ENCODE results near the gene SMG6. TPM values are rescaled to one million over a fixed set of nuclear protein-coding genes. Genes with fewer than 3 reads are reported as not detected.

SMG6 gene
- total RNA-seq, 1 experiment from 2014 or later, result 25.6 TPM

DNA sequence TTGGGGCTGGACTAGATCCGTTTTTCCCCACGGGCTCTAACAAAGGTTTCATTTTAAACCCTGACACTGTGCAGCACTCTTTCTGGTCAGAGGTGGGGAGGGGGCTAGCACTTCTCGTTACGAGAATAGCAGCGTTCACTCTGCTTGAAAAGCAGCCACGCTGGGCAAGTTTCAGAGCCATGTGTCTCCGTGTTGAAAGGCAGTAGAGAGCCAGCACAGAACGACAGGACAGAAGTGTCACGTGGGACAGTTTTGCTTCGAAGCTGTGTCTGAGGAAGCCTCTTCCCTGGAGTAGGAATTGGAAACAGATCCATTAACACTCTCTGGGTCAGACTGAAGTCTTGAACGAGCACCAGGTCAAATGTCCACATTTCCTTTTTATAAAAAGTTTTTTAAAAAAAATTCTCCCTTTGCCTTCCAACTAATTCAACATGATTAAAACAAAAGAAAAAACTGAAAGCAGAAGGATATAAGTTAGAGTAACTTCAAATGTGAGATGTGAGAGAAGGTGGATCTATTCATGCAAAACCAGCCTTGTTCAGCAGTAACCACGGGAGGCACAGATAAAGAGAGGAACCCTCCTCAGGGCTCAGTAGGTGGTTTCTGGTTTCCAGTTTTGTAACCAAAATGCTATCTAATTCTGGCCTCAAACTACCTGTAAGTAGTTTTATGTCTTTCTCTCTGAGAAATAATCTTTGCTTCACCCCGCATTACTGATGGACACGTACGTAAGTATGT, 65.0 kb downstream of the SMG6 start:
- POLR2A ChIA-PET, result no interaction called here
- no peak for DNase-seq (ENCODE audit: low spot score)
- Mint-ChIP-seq H3K4me3 (no peak overlapping the region), H3K27ac (0 out of 2 replicates have a peak overlapping the region, but pooled peaks have one; percentile 52), H3K9me3 (no peaks in the 10 kb centered on the region), H3K4me1 (no peaks in the 10 kb centered on the region), H3K36me3 (peaks cover 9% of the 10 kb centered on the region), H3K27me3 (ENCODE audit: low read depth) (no peaks in the 10 kb centered on the region)
- TF ChIP-seq SMAD4 (CRISPR knock-in tag; IDR thresholded peaks at IDR 0.05), result no peak
- TF ChIP-seq TCF7 (CRISPR knock-in tag; IDR thresholded peaks at IDR 0.05; ENCODE audit: low read depth), result no peak
- TF ChIP-seq, protein P1, sequence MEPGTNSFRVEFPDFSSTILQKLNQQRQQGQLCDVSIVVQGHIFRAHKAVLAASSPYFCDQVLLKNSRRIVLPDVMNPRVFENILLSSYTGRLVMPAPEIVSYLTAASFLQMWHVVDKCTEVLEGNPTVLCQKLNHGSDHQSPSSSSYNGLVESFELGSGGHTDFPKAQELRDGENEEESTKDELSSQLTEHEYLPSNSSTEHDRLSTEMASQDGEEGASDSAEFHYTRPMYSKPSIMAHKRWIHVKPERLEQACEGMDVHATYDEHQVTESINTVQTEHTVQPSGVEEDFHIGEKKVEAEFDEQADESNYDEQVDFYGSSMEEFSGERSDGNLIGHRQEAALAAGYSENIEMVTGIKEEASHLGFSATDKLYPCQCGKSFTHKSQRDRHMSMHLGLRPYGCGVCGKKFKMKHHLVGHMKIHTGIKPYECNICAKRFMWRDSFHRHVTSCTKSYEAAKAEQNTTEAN (CRISPR knock-in tag; IDR thresholded peaks at IDR 0.05), result no peak
- TF ChIP-seq, protein P2, sequence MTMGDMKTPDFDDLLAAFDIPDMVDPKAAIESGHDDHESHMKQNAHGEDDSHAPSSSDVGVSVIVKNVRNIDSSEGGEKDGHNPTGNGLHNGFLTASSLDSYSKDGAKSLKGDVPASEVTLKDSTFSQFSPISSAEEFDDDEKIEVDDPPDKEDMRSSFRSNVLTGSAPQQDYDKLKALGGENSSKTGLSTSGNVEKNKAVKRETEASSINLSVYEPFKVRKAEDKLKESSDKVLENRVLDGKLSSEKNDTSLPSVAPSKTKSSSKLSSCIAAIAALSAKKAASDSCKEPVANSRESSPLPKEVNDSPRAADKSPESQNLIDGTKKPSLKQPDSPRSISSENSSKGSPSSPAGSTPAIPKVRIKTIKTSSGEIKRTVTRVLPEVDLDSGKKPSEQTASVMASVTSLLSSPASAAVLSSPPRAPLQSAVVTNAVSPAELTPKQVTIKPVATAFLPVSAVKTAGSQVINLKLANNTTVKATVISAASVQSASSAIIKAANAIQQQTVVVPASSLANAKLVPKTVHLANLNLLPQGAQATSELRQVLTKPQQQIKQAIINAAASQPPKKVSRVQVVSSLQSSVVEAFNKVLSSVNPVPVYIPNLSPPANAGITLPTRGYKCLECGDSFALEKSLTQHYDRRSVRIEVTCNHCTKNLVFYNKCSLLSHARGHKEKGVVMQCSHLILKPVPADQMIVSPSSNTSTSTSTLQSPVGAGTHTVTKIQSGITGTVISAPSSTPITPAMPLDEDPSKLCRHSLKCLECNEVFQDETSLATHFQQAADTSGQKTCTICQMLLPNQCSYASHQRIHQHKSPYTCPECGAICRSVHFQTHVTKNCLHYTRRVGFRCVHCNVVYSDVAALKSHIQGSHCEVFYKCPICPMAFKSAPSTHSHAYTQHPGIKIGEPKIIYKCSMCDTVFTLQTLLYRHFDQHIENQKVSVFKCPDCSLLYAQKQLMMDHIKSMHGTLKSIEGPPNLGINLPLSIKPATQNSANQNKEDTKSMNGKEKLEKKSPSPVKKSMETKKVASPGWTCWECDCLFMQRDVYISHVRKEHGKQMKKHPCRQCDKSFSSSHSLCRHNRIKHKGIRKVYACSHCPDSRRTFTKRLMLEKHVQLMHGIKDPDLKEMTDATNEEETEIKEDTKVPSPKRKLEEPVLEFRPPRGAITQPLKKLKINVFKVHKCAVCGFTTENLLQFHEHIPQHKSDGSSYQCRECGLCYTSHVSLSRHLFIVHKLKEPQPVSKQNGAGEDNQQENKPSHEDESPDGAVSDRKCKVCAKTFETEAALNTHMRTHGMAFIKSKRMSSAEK (CRISPR knock-in tag; IDR thresholded peaks at IDR 0.05; ENCODE audit: borderline replicate concordance), result no peak
- TF ChIP-seq, protein P3, sequence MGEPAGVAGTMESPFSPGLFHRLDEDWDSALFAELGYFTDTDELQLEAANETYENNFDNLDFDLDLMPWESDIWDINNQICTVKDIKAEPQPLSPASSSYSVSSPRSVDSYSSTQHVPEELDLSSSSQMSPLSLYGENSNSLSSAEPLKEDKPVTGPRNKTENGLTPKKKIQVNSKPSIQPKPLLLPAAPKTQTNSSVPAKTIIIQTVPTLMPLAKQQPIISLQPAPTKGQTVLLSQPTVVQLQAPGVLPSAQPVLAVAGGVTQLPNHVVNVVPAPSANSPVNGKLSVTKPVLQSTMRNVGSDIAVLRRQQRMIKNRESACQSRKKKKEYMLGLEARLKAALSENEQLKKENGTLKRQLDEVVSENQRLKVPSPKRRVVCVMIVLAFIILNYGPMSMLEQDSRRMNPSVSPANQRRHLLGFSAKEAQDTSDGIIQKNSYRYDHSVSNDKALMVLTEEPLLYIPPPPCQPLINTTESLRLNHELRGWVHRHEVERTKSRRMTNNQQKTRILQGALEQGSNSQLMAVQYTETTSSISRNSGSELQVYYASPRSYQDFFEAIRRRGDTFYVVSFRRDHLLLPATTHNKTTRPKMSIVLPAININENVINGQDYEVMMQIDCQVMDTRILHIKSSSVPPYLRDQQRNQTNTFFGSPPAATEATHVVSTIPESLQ (CRISPR knock-in tag; IDR thresholded peaks at IDR 0.05), result no peak
- TF ChIP-seq, protein P4, sequence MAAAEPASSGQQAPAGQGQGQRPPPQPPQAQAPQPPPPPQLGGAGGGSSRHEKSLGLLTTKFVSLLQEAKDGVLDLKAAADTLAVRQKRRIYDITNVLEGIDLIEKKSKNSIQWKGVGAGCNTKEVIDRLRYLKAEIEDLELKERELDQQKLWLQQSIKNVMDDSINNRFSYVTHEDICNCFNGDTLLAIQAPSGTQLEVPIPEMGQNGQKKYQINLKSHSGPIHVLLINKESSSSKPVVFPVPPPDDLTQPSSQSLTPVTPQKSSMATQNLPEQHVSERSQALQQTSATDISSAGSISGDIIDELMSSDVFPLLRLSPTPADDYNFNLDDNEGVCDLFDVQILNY (CRISPR knock-in tag; IDR thresholded peaks at IDR 0.05), result no peak
- TF ChIP-seq, protein P5, sequence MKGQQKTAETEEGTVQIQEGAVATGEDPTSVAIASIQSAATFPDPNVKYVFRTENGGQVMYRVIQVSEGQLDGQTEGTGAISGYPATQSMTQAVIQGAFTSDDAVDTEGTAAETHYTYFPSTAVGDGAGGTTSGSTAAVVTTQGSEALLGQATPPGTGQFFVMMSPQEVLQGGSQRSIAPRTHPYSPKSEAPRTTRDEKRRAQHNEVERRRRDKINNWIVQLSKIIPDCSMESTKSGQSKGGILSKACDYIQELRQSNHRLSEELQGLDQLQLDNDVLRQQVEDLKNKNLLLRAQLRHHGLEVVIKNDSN (CRISPR knock-in tag; IDR thresholded peaks at IDR 0.05), result no peak
- TF ChIP-seq NR3C1 (CRISPR knock-in tag; conservative IDR thresholded peaks at IDR 0.05; ENCODE audit: low read depth), result no peak
- TF ChIP-seq, protein P6, sequence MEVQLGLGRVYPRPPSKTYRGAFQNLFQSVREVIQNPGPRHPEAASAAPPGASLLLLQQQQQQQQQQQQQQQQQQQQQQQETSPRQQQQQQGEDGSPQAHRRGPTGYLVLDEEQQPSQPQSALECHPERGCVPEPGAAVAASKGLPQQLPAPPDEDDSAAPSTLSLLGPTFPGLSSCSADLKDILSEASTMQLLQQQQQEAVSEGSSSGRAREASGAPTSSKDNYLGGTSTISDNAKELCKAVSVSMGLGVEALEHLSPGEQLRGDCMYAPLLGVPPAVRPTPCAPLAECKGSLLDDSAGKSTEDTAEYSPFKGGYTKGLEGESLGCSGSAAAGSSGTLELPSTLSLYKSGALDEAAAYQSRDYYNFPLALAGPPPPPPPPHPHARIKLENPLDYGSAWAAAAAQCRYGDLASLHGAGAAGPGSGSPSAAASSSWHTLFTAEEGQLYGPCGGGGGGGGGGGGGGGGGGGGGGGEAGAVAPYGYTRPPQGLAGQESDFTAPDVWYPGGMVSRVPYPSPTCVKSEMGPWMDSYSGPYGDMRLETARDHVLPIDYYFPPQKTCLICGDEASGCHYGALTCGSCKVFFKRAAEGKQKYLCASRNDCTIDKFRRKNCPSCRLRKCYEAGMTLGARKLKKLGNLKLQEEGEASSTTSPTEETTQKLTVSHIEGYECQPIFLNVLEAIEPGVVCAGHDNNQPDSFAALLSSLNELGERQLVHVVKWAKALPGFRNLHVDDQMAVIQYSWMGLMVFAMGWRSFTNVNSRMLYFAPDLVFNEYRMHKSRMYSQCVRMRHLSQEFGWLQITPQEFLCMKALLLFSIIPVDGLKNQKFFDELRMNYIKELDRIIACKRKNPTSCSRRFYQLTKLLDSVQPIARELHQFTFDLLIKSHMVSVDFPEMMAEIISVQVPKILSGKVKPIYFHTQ (CRISPR knock-in tag; IDR thresholded peaks at IDR 0.05), result no peak
- TF ChIP-seq FOXJ3 (CRISPR knock-in tag; IDR thresholded peaks at IDR 0.05; ENCODE audit: borderline replicate concordance), result no peak
- TF ChIP-seq, protein P7, sequence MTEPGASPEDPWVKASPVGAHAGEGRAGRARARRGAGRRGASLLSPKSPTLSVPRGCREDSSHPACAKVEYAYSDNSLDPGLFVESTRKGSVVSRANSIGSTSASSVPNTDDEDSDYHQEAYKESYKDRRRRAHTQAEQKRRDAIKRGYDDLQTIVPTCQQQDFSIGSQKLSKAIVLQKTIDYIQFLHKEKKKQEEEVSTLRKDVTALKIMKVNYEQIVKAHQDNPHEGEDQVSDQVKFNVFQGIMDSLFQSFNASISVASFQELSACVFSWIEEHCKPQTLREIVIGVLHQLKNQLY (CRISPR knock-in tag; IDR thresholded peaks at IDR 0.05), result no peak
- TF ChIP-seq ZNF121 (CRISPR knock-in tag; IDR thresholded peaks at IDR 0.05), result no peak
- TF ChIP-seq MXD4 (CRISPR knock-in tag; IDR thresholded peaks at IDR 0.05; ENCODE audit: borderline replicate concordance), result no peak
- no peak for TF ChIP-seq GTF2I (CRISPR knock-in tag; conservative IDR thresholded peaks at IDR 0.05)
- TF ChIP-seq, protein P8, sequence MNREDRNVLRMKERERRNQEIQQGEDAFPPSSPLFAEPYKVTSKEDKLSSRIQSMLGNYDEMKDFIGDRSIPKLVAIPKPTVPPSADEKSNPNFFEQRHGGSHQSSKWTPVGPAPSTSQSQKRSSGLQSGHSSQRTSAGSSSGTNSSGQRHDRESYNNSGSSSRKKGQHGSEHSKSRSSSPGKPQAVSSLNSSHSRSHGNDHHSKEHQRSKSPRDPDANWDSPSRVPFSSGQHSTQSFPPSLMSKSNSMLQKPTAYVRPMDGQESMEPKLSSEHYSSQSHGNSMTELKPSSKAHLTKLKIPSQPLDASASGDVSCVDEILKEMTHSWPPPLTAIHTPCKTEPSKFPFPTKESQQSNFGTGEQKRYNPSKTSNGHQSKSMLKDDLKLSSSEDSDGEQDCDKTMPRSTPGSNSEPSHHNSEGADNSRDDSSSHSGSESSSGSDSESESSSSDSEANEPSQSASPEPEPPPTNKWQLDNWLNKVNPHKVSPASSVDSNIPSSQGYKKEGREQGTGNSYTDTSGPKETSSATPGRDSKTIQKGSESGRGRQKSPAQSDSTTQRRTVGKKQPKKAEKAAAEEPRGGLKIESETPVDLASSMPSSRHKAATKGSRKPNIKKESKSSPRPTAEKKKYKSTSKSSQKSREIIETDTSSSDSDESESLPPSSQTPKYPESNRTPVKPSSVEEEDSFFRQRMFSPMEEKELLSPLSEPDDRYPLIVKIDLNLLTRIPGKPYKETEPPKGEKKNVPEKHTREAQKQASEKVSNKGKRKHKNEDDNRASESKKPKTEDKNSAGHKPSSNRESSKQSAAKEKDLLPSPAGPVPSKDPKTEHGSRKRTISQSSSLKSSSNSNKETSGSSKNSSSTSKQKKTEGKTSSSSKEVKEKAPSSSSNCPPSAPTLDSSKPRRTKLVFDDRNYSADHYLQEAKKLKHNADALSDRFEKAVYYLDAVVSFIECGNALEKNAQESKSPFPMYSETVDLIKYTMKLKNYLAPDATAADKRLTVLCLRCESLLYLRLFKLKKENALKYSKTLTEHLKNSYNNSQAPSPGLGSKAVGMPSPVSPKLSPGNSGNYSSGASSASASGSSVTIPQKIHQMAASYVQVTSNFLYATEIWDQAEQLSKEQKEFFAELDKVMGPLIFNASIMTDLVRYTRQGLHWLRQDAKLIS (CRISPR knock-in tag; IDR thresholded peaks at IDR 0.05; ENCODE audit: borderline replicate concordance), result no peak
- TF ChIP-seq ZNF671 (CRISPR knock-in tag; IDR thresholded peaks at IDR 0.05), result no peak
- TF ChIP-seq SP1 (CRISPR knock-in tag; conservative IDR thresholded peaks at IDR 0.05), result no peak
- no peak for TF ChIP-seq RELA (CRISPR knock-in tag; IDR thresholded peaks at IDR 0.05; ENCODE audit: borderline replicate concordance)
- CTCF ChIA-PET, result interaction anchor here (0.6 to 1.9 kb wide), 3 partner anchors 54 to 185 kb away, joined by 3 to 5 read pairs (median 3); no protein-coding TSS in a partner anchor
- ATAC-seq, result no peak

Data from WTC11 (cell line).